ENCODE measurements around the gene LRRC23. TPM values are rescaled to one million over a fixed set of nuclear protein-coding genes. Genes with fewer than 3 reads are reported as not detected.

LRRC23 gene
- total RNA-seq: 7.1 and 7.6 TPM in 2 replicates

- Histone ChIP-seq H4K20me1 (ENCODE audit: insufficient read depth, low read length) (no peaks in the 10 kb centered on the region), H3K27me3 (ENCODE audit: insufficient read depth, low read length) (no peaks in the 10 kb centered on the region), H3K27ac (ENCODE audit: low read depth, low read length) (peak within 1 kb of the TSS; percentile 87), H3K4me2 (ENCODE audit: insufficient read depth, low read length) (peak within 1 kb of the TSS; percentile 100), H3K9me3 (ENCODE audit: low read depth, low read length) (no peaks in the 10 kb centered on the region), H2AFZ (ENCODE audit: low read length) (peak within 1 kb of the TSS; percentile 100), H3K4me1 (ENCODE audit: insufficient read depth, low read length) (peaks cover 10% of the 10 kb centered on the region), H3K79me2 (ENCODE audit: insufficient read depth, low read length) (no peaks in the 10 kb centered on the region), H3K36me3 (ENCODE audit: insufficient read depth, low read length) (no peaks in the 10 kb centered on the region), H3K4me3 (ENCODE audit: insufficient read depth, low read length) (peak within 1 kb of the TSS; percentile 99)
- peak; percentile 97 for DNase-seq (ENCODE audit: insufficient read length, low spot score, missing footprints)
- TF ChIP-seq CTCF (IDR thresholded peaks at IDR 0.05; ENCODE audit: extremely low read depth, low read depth, low read length): no peak
These were observed at the start of gene LRRC23 for GRCh38 chr12:6904280-6905276. Gene LRRC23 (plus strand): TSS chr12:6904822. CDS start chr12:6905634, 812 bp downstream.

DNA sequence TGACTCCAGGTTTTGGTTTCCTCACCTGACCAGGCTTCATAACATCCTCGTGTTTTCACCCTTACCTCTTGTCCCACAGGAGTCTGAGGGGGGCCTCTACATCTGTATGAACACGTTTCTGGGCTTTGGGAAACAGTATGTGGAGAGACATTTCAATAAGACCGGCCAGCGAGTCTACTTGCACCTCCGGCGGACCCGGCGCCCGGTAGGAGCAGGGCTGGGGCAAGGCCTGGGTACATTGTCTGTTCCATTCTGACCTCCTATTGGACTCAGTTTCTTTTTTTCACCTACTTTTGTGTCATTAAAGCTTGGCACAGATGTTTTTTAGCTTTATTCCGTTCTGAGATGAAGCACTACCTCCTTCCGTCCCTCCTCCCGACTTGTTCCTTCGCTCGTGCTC lies 49.3 kb upstream of the LRRC23 start:
- H3K27me3 ChIP-seq (ENCODE audit: insufficient read depth, low read length): no peaks in the 10 kb centered on the region
- no peak overlapping the region for H2AFZ ChIP-seq (ENCODE audit: low read length)
- no peaks in the 10 kb centered on the region for H3K9me3 ChIP-seq (ENCODE audit: low read depth, low read length)
- H4K20me1 ChIP-seq (ENCODE audit: insufficient read depth, low read length): peaks cover 3% of the 10 kb centered on the region
- peak; percentile 77 for DNase-seq (ENCODE audit: insufficient read length, low spot score, missing footprints)
- no peak for TF ChIP-seq CTCF (IDR thresholded peaks at IDR 0.05; ENCODE audit: extremely low read depth, low read depth, low read length)
- peaks cover 53% of the 10 kb centered on the region for H3K36me3 ChIP-seq (ENCODE audit: insufficient read depth, low read length)
- no peak overlapping the region for H3K4me2 ChIP-seq (ENCODE audit: insufficient read depth, low read length)
- no peak overlapping the region for H3K4me3 ChIP-seq (ENCODE audit: insufficient read depth, low read length)
- no peak overlapping the region for H3K27ac ChIP-seq (ENCODE audit: low read depth, low read length)
- H3K79me2 ChIP-seq (ENCODE audit: insufficient read depth, low read length): peaks cover 42% of the 10 kb centered on the region
- peaks cover 23% of the 10 kb centered on the region for H3K4me1 ChIP-seq (ENCODE audit: insufficient read depth, low read length)

GRCh38 chr12:6858799-6859198 lies 45.8 kb upstream of the LRRC23 start:
- no peak overlapping the region for H3K4me3 ChIP-seq (ENCODE audit: insufficient read depth, low read length)
- no peak overlapping the region for H3K27ac ChIP-seq (ENCODE audit: low read depth, low read length)
- H3K79me2 ChIP-seq (ENCODE audit: insufficient read depth, low read length): peaks cover 33% of the 10 kb centered on the region
- H3K36me3 ChIP-seq (ENCODE audit: insufficient read depth, low read length): peaks cover 83% of the 10 kb centered on the region
- no peaks in the 10 kb centered on the region for H3K27me3 ChIP-seq (ENCODE audit: insufficient read depth, low read length)
- peak; percentile 53 for DNase-seq (ENCODE audit: insufficient read length, low spot score, missing footprints)
- no peak for TF ChIP-seq CTCF (IDR thresholded peaks at IDR 0.05; ENCODE audit: extremely low read depth, low read depth, low read length)
- H3K4me1 ChIP-seq (ENCODE audit: insufficient read depth, low read length): peaks cover 10% of the 10 kb centered on the region
- H4K20me1 ChIP-seq (ENCODE audit: insufficient read depth, low read length): no peaks in the 10 kb centered on the region
- no peak overlapping the region for H3K4me2 ChIP-seq (ENCODE audit: insufficient read depth, low read length)
- H3K9me3 ChIP-seq (ENCODE audit: low read depth, low read length): no peaks in the 10 kb centered on the region
- no peak overlapping the region for H2AFZ ChIP-seq (ENCODE audit: low read length)

DNA sequence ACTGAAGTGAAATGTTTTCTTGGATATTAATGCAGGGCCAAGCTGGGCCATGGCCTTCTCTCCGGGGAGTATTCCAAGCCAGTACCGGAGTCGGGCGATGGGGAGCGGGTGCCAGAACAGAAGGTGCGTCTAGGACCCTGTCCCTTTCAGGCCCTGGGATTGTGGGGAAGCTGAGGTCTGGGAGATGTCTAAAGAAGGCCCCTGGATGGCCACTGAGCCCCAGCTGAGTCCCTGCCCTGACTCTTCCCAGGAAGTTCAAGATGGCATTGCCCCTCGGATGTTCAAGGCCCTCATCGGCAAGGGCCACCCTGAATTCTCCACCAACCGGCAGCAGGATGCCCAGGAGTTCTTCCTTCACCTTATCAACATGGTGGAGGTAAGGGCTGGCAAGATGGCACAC lies 44.5 kb upstream of the LRRC23 start:
- Histone ChIP-seq H3K27ac (ENCODE audit: low read depth, low read length) (no peak overlapping the region), H3K4me2 (ENCODE audit: insufficient read depth, low read length) (no peak overlapping the region), H2AFZ (ENCODE audit: low read length) (no peak overlapping the region), H4K20me1 (ENCODE audit: insufficient read depth, low read length) (no peaks in the 10 kb centered on the region), H3K4me1 (ENCODE audit: insufficient read depth, low read length) (peaks cover 5% of the 10 kb centered on the region), H3K36me3 (ENCODE audit: insufficient read depth, low read length) (peaks cover 83% of the 10 kb centered on the region), H3K79me2 (ENCODE audit: insufficient read depth, low read length) (peaks cover 20% of the 10 kb centered on the region), H3K4me3 (ENCODE audit: insufficient read depth, low read length) (no peak overlapping the region), H3K27me3 (ENCODE audit: insufficient read depth, low read length) (no peaks in the 10 kb centered on the region), H3K9me3 (ENCODE audit: low read depth, low read length) (no peaks in the 10 kb centered on the region)
- TF ChIP-seq CTCF (IDR thresholded peaks at IDR 0.05; ENCODE audit: extremely low read depth, low read depth, low read length): no peak
- no peak for DNase-seq (ENCODE audit: insufficient read length, low spot score, missing footprints)
